Measurements from ENCODE around the gene CREB5.

Gene CREB5

DNA sequence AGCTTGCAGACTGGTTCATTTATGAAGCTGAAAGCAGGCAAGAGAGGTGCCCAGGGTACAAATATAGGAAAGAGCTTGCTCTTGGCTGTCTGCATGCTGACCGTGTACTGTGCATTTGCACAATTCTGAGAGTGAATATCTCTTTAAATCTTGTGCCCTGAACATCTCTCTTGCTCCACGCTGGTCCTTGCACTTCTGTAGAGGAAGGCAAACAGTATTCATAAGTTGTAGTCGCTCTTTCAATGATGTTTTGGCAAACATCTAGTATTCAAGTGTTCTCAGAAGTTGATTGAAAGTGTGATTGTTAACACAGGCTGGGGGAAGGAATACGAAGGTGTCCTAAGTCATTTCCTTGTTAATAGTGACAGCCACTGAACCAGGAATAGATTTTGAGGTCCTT, 332.6 kb downstream of the CREB5 start:
- no peak for DNase-seq (ENCODE audit: low read depth in 2 of 2)

DNA sequence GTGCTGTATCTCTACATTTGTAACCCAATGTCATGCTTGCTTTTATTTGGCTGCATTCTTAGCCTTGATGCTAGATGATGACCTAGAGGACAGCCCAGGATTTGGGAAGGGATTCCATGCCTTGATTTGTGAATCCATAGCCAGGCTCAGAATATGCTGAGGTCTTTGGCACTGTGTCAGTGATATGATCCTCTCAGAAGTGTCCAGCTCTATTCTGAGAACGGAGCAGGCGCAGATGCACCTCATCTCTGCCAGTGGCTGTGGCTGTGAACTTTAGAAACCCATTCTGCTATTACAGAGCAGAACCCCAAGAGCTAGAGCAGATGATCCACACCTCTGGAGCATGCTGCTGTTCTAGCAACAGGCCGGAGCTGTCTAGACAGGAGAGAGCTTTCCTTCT, 333.0 kb downstream of the CREB5 start:
- DNase-seq (ENCODE audit: low read depth in 2 of 2): no peak

DNA sequence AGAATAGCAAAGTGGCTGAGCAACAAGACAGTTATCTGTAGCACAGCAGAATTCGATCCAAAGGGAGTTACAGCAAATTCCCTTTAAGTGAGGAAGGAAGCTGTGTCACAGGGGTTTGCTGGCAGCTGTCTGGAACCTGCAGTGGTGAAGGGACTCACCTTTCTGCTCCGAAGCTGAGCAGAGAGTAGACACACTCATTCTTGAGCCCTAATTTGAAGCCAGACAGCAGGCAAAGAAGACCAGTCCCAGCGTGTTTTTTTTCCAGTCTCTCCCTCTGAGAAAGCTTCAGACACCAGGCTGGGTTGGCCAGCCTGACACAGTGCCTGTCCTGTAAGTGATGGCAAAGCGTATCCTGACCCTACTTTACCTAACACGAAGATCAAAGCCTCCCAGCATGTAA, 335.1 kb downstream of the CREB5 start:
- no peak for DNase-seq (ENCODE audit: low read depth in 2 of 2)

DNA sequence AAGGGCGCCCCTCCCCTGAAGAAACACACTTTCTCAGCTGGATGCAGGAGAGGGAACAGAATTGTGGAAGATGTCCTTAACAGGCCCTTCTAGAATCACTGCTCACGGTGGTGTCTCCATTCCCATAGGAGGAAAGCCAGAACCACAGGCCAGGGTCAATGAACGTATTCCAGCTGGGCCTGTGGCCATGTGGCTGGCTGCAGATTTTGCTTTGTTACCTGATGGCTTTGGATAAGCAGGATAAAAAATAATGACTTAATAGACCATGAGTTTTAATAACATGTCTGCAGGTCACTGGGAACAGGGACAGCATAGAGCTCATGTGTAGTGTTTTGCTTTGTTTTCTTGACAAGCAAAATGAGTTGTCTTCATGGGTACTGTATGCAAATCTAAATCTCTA, 335.5 kb downstream of the CREB5 start:
- DNase-seq (ENCODE audit: low read depth in 2 of 2): no peak

DNA sequence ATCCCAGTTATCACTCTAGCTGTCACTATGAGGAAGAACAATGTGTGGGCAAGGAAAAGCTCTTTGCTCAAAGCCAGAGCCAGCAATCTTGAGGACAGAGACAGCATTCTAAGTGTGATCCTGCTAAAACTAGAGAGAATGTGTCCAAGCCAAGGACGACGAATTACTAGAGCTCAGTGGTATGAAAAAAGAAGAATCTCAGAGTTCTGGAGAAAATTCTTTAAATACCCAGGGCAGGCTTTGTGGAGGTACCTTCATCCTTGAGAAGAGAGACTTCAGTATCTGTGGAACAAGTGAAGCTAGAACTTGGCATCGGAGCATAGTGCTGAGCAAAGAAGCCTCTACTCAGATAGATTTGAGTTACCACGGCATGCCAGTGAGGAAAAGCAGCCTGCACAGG, 336.0 kb downstream of the CREB5 start:
- no peak for DNase-seq (ENCODE audit: low read depth in 2 of 2)

DNA sequence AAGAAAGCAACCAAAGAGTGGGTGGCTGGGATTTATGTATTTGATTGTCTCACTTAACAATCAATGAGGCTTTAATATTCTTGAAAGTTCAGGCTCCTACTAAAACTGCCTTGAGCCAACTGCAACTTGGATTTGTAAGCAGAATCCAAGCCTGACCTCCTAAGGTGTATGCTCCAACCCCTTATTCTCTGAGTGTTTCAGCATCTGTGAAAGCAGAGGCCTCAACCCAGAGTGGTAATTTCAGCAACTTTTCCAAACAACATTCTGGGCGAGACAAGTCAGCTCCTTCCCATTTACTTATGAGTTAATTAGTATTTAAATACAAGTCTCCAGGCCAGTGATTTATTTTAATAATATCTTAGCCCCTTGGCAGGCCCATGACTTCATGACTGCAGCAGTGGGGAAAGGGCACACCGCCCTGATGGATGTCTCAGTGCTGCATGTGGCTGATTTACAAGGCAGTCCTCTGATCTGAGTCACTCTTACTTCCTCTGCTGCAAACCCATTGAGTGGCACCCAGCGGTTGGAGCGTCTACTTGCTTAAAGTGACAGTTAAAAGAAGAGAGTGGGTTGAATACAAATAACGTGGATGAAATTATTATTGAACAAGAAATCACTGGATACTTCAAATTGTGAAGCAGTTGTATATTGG, 336.7 kb downstream of the CREB5 start:
- DNase-seq (ENCODE audit: low read depth in 2 of 2): no peak

DNA sequence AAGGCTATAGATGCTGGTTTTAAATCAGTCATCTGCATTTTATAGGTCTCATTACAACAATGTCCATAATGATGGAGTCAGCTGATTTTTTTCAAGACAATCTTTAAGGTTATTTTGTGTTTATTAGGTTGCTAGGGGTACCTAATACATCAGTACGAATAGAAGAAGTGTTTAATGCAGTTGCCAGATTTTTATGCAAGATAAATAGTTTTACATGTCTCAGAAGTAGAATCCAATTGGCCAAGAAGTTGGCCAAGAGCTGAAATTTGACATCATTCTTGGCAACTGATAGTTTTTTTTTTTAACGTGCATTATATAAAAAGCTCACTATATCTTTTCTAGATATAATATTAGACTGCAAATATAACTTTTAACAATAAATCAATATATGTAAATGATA, 337.3 kb downstream of the CREB5 start:
- DNase-seq (ENCODE audit: low read depth in 2 of 2): no peak

DNA sequence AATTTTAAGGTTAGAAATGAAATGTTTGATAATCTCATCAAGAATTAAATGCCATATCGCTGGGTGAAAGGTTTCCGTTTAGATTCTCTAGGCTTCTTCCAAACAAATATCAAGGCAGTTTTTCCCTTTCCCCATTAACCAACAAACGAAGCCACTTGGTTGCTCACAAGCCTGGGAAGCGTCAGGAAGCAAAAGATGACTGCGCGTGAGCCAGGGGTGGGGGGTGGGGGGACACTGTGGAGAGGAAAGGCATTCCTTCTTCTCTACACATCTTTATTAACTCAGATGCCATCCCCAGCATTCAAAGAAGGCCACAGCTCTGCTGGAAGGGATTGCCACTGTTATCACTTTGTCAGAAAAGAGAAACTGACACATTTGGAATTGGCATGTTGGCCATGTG, 338.7 kb downstream of the CREB5 start:
- DNase-seq (ENCODE audit: low read depth in 2 of 2): no peak

DNA sequence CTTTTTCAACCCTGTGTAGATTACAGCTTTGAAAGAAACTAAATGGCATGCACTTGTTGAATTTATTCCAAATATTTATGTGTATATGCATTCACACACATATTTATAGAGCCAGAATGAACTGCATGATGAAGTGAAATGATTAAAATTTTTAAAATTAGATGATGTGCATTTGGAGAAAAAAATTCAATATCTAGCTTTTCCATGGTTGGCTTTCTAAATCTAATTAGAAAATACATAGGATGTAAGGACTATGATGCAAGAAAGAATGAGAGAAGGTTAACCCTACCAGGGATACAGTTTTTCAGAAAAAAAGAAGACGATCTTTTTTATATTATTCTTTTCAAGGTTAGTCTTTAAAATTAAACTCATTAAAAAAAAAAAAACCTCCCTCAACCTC, 341.3 kb downstream of the CREB5 start:
- no peak for DNase-seq (ENCODE audit: low read depth in 2 of 2)

DNA sequence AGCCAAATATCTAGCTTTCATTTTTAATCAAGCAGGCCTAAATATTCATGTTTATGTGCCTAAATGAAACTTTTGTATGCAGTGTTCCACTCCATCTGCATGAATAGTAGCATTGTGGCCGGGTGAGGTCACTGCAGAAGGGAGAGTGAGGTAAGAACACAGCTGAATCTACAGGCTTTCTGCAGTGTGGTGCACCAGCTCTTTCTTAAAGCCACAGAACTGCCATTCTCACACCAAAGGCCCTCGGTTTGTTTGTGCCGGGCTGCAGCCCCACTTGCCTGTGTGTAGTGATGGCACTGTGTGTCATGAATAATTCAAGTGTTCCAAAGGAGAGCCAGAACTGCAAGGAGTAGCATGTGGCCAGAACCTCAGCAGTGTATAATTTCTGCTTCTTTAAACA, 341.7 kb downstream of the CREB5 start:
- DNase-seq (ENCODE audit: low read depth in 2 of 2): no peak

DNA sequence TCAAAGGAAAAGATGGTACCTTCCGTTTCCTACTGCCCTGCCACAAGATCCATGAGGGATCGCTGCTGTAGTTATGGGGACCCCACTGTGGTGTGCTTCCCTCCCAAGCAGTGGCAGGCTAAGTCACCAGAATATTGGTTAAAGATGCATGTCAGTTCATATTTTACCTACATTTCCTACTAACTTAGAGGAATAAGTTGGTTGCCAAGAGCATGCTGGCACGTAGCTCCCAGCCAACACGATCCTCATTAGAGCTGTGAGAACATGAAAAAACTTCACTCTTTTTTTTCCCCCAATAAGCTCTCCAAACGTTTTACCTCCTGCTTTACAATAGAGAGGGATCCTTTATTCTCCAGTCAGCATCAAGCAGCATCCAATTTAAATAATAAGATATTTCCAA, 342.1 kb downstream of the CREB5 start:
- DNase-seq (ENCODE audit: low read depth in 2 of 2): no peak

DNA sequence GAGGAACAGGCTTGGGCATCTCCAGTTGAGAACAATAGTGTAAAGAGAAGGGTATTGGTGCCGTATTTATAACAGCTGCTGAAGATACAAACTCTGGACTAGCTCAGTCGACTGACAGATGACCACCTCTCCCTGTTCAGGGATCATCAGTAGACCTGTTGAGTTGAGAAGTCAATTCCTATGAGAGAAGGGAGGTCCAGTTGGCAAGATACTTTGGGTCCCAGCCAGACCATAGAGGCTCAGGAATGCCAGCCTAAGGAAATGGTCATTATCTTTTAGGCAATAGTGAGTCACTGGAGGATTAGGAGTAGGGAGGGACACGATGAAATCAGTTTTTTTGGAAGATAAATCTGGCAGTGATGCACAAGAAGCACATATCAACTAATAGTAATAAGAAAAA, 342.9 kb downstream of the CREB5 start:
- DNase-seq (ENCODE audit: low read depth in 2 of 2): no peak

DNA sequence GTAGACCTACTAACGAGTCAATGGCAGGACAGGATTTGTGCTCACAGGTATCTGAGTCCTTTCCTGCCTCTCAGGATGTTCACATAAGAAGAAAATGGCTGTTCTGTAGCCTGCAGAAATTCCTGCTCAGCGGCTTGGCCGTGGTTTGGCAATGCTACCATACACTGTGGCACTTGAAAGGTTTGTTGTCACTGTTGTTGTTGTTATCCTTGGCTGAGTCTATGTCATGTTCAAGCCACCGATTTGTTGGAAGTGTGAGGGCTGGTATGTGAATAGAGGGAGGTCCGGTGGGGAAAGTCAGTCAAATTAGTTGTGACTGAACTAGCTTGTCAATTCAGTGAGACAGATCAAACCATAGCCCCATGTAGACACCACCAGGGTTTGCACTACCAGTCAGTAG, 345.9 kb downstream of the CREB5 start:
- DNase-seq (ENCODE audit: low read depth in 2 of 2): no peak

DNA sequence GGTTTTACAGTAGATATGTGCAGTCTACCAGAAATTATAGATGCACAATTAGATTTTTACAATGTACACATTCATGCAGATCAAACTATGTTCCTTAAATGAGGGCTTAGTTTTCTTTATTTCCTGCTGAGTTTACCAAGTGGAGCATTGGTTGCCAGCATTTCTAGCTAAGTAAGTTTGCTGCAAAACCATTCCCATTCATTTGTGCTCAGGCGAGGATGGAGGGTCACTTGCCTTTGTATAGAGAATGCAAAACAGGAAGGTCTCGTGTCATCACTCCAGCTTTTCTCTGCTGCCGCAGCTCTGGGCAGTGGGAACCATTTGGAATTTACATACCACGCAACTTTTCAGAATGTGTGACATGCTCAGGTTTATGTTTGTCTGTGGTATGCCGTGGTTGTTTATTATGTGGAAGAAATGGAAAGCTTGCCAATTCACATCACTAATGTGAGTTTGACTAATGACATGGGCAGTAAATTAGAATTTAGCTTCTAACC, 347.2 kb downstream of the CREB5 start:
- DNase-seq (ENCODE audit: low read depth in 2 of 2): no peak

DNA sequence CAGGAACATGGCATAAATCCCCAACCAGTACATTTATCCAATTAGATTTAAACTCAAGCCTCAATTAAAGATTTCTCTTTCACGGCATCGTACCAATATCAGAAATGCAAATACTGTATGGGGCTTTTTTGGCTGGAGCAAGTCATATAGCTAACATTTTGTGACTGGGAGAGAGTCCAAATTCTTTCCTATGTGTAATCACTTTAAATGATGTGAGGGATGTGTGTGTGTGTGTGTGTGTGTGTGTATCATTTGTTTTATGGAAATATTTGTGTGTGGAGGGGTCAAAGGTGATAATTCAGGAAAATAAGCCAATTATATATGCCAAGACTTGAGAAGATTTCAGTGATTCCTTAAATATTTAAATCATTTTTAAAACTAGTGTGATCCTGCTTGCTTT, 349.2 kb downstream of the CREB5 start:
- no peak for DNase-seq (ENCODE audit: low read depth in 2 of 2)

DNA sequence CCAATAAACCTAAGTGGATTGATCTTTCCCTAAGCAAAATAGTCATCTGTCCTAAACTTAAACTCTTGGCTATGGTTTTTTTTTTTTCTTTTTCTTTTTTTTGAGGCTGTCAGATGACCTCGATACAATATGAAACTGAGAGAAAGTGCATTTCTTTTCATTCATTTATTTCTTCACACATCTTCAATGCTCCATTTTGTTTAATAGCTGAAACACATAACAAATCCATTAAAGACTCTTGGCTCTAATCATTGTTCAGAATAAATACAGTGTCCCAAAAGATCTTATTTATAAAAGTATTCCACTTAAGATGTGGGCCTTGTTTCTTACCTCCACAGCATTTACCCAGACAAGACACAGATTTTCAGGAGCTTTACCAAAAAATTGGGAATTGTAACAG, 350.3 kb downstream of the CREB5 start:
- DNase-seq (ENCODE audit: low read depth in 2 of 2): no peak

DNA sequence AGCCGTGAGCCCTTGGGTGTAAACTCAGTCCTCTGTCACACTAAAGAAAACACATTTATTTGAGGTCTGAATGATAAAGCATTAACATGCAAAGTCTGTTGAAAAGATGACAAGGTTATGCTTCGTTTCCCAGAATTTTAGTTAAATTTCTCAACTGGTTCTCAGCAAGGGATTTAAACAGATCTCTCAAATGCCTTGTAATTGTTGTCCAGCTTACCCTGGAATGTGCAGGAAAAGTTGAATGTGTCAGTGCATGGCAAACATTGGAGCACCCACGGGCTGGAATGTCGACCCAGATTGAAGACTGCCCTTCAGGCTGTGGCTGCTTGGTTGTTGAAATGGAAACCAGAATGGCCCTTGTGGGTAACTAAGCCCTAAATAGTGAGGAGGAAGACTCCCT, 354.0 kb downstream of the CREB5 start:
- DNase-seq (ENCODE audit: low read depth in 2 of 2): no peak

DNA sequence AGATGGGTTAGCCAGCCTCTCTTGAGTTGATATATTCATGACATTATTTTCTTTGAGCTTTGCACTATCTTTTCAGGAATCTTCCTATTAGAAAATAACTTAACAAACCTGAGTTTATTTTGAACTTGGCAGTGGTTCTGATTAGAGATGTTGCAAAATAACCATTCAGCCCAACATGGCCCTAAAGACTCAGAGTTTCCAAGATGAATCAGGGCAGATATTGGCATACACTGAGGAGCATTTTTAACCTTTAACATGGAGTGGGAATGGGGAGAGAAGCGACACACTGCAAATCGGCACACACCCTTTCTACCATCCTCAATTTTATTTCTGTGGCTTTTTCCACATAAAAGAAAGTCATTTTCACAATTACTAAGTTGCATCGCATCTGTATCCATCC, 355.0 kb downstream of the CREB5 start:
- no peak for DNase-seq (ENCODE audit: low read depth in 2 of 2)

DNA sequence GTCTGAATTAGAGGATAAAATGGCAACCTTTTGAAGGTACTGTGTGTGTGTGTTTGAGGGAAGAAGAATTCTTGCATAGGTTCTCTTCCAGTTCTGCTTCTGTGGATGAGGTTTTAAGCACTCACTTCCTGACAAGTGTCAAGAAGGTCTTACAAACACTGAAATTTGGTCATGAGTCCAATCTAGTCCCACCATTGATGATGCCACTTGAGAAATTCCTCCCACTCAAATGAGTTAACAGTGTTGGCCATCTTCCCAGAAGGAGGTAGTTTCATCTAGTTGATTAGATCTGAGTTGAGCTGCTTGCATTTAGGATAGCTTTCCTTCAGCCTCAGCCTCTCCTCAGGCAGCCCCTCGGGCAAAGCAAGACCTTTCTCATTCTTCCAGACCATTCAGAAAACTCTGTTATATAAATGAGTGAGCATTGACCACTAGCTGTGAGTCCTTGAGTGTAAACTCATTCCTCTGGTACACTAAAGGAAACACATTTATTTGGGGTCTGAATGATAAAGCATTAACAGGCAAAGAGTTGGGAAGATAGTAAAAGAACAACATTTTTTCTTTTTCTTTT, 356.3 kb downstream of the CREB5 start:
- no peak for DNase-seq (ENCODE audit: low read depth in 2 of 2)

DNA sequence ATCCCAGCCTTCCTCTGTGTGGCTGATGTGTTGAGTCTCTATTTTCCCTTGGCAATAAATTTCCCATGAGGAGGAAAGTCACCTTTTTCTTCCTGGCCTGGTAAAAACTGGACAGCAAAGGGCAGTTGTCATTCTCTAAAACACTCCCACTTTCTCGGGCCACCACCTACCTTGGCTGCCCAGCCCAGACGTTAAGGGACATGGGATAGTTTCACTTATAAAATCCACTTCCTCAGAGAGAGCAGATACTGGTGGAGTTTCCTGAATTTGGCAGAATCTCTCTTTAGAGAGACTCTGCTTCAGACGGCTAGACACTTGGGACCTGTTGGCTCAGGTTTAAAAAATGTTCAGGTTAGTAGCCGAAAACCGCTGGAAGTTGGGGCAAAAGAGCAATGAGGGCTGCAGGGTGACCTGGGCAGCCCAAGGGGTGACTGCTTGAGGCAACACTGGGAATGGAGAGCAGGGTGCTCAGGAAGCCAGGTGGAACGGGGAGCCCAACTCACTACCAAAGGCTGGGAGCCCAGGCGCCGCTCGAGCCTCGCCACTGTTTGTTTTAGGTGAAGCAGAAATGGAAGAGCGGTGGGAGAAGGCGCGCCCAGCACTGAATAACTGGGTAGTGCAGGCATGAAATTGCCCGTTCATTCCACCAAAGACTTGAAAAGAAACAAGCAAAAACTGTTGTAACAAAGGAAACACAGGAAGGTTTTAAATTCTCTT, 359.7 kb downstream of the CREB5 start:
- DNase-seq (ENCODE audit: low read depth in 2 of 2): no peak

DNA sequence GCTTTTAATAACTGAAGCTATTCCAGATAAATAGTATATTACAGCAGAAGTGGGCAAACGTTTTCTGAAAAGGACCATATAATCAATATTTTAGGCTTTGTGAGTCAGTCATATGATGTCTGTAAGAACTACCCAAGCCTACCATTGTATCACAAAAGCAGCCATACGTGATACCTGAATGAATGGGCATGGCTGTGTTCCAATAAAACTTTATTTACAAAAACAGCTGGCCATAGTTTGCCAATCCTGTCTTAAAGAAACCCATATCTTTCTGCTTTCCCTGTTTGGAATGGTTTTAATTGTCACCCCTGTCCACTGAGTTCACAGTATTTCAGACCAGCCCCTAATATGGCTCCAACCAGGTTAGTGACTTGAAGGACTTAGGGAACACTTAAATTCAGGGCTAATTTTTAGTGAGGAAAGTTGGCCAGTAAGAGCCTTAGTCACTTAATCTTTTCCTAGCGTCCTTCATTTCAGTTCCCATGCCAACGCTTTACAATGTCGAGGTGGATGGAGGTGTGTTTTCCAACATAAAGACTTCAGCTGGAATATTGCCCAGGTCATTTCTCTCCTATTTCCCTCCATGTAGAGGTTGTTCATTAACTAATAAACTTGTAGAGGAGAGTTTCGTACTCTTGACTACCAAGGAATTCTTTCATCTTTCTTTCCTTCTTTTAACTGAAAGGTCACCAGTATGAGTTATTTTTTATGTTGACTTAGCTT, 361.3 kb downstream of the CREB5 start:
- no peak for DNase-seq (ENCODE audit: low read depth in 2 of 2)

DNA sequence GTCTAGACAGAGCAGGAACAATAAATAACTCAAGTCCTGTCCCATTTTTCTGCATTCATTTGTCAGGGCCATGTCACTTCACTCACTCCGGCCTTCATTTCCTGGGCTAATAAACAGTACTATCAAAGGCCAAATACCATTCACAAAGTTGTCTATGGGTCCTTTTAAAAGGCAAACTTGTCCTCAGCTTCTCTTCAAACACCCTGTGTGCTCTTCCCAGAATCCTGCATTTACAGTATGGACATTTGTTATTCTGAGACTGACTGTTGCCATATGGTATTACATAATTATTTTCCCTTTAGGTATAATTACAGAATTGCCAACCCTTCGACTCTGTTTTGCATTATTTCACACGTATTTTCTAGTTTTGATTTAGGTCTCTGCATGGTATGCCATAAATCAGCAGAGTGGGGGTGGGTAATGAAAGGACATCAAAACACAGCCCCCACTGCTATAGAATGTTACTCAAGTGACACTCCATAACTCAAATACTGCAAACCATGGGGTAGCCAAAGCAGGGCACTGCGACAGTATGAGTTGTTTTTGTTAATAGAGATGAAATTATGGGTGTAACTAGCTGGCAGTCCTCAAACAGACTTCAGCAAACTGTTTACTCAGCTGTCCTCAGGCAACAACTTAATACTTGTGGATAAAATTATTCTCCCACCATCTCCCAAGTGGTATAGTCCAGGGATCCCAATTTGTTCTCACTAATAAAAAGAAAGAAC, 362.1 kb downstream of the CREB5 start:
- DNase-seq (ENCODE audit: low read depth in 2 of 2): no peak
